Fibroblast of lung (primary cell): ENCODE data around the gene RAPGEF6. TPM values are rescaled to one million over a fixed set of nuclear protein-coding genes. Genes with fewer than 3 reads are reported as not detected.

Source experiments
- DNase-seq, 2 donors: peaks; one replicate each; pipeline versions ENCODE4 v3.0.0 to v3.0.0-alpha.2; 2010; ENCODE audit warnings: low read depth in 2 of 2
- H2AFZ ChIP-seq: 2 replicates; pipeline ENCODE4 v1.5.1; 2012; ENCODE audit warnings: low read length, control low read depth, inconsistent platforms
- H3K27ac ChIP-seq: 2 replicates; pipeline ENCODE4 v1.5.1; 2011; ENCODE audit warnings: low read length, control low read depth; ENCODE audit not compliant: insufficient read depth
- H3K27me3 ChIP-seq: 2 replicates; pipeline ENCODE4 v1.5.1; 2011; ENCODE audit warnings: mild to moderate bottlenecking, low read length; ENCODE audit not compliant: control insufficient read depth, insufficient read depth
- H3K36me3 ChIP-seq: 2 replicates; pipeline ENCODE4 v1.5.1; 2011; ENCODE audit warnings: low read length; ENCODE audit not compliant: control insufficient read depth, insufficient read depth
- H3K4me1 ChIP-seq: 2 replicates; pipeline ENCODE4 v1.5.1; 2011; ENCODE audit warnings: low read length; ENCODE audit not compliant: control insufficient read depth, insufficient read depth; ENCODE audit errors: extremely low read depth
- H3K4me2 ChIP-seq: 2 replicates; pipeline ENCODE4 v1.5.1; 2011; ENCODE audit warnings: low read length, control low read depth; ENCODE audit not compliant: insufficient read depth; ENCODE audit errors: extremely low read depth
- H3K4me3 ChIP-seq, 4 experiments: fragments of 200-600 bp in 1 of 4; sonication (generic) in 1 of 4; replicated peaks in 1 of 4; 2 replicates each; pipeline ENCODE4 v1.5.1; 2011 to 2016; ENCODE audit warnings: low read length in 4 of 4, low read depth in 3 of 4, mild to moderate bottlenecking in 3 of 4, control low read depth in 2 of 4, inconsistent platforms in 1 of 4, mixed read lengths in 1 of 4; ENCODE audit not compliant: insufficient read depth in 1 of 4; ENCODE audit errors: control extremely low read depth in 1 of 4
- H3K79me2 ChIP-seq: 2 replicates; pipeline ENCODE4 v1.5.1; 2012; ENCODE audit warnings: mild to moderate bottlenecking, low read length, inconsistent platforms; ENCODE audit not compliant: control insufficient read depth, insufficient read depth
- H3K9ac ChIP-seq: 2 replicates; pipeline ENCODE4 v1.5.1; 2011; ENCODE audit warnings: mild to moderate bottlenecking, low read length, control low read depth; ENCODE audit not compliant: insufficient read depth
- H3K9me3 ChIP-seq: 2 replicates; pipeline ENCODE4 v1.5.1; 2012; ENCODE audit warnings: low read depth, low read length; ENCODE audit not compliant: control insufficient read depth, insufficient read depth
- H4K20me1 ChIP-seq: 2 replicates; pipeline ENCODE4 v1.5.1; 2011; ENCODE audit warnings: low read length; ENCODE audit not compliant: control insufficient read depth, insufficient read depth; ENCODE audit errors: extremely low read depth
- CTCF ChIP-seq, 2 donors: IDR thresholded peaks in 1 of 2; conservative IDR thresholded peaks in 1 of 2; 1 replicate in 1 of 2; 2 replicates in 1 of 2; pipeline ENCODE4 v1.5.1; 2011 to 2012; ENCODE audit warnings: low read length in 2 of 2, control low read depth in 1 of 2, inconsistent platforms in 1 of 2, low read depth in 1 of 2, mild to moderate bottlenecking in 1 of 2
- EZH2 ChIP-seq: IDR thresholded peaks from 2 replicates; pipeline ENCODE4 v1.5.1; 2012; ENCODE audit warnings: low read length, control low read depth, mild to moderate bottlenecking; ENCODE audit errors: missing control alignments
- polyA plus RNA-seq, 2 donors: library from polyadenylated mRNA; depleted of rRNA in 1 of 2; stranded (reverse) in 1 of 2; unstranded in 1 of 2; fragments of >200 nt; gene quantifications; 2 replicates each; pipeline ENCODE4 v1.2.1, GENCODE V29; 2011 to 2012; ENCODE audit warnings: missing spikeins in 1 of 2
- total RNA-seq: library from RNA; depleted of rRNA; stranded (reverse); fragments of >200 nt; gene quantifications from 2 replicates; pipeline ENCODE4 v1.2.1, GENCODE V29; 2014

Gene RAPGEF6
- total and polyA plus RNA-seq, 2 donors (not counting 1 experiment from before 2014, with no cell fraction given): 10.2 to 35.7 TPM

GRCh38 chr5:131406975-131407638 is 227.9 kb downstream of the RAPGEF6 start:
- no peak overlapping the region for H3K4me3 ChIP-seq
- TF ChIP-seq EZH2 (no peak), CTCF (conservative IDR thresholded peaks at IDR 0.05 in 1 of 2, IDR thresholded peaks at IDR 0.05 in 1 of 2; ENCODE audit: low read depth in 1 of 2, low read length in 2 of 2) (no peak)

GRCh38 chr5:131406076-131406475 is 229.0 kb downstream of the RAPGEF6 start:
- H3K4me3 ChIP-seq: no peak overlapping the region
- no peak for TF ChIP-seq CTCF (conservative IDR thresholded peaks at IDR 0.05 in 1 of 2, IDR thresholded peaks at IDR 0.05 in 1 of 2; ENCODE audit: low read depth in 1 of 2, low read length in 2 of 2)
- no peak for TF ChIP-seq EZH2
- H3K9ac ChIP-seq: no peak overlapping the region
- H3K27ac ChIP-seq: no peak overlapping the region
- no peak for DNase-seq
- H3K4me2 ChIP-seq: no peak overlapping the region
- no peaks in the 10 kb centered on the region for H3K36me3 ChIP-seq
- no peaks in the 10 kb centered on the region for H4K20me1 ChIP-seq
- no peak overlapping the region for H2AFZ ChIP-seq
- no peaks in the 10 kb centered on the region for H3K79me2 ChIP-seq
- no peaks in the 10 kb centered on the region for H3K4me1 ChIP-seq
- no peaks in the 10 kb centered on the region for H3K27me3 ChIP-seq
- no peaks in the 10 kb centered on the region for H3K9me3 ChIP-seq

More at GRCh38 chr5:131406975-131407638, 227.9 kb downstream of the RAPGEF6 start:
- no peak overlapping the region for H3K27ac ChIP-seq
- no peaks in the 10 kb centered on the region for H3K27me3 ChIP-seq
- no peak overlapping the region for H2AFZ ChIP-seq
- no peaks in the 10 kb centered on the region for H3K9me3 ChIP-seq
- no peak overlapping the region for H3K9ac ChIP-seq
- no peaks in the 10 kb centered on the region for H4K20me1 ChIP-seq
- no peaks in the 10 kb centered on the region for H3K4me1 ChIP-seq
- no peak for DNase-seq
- no peak overlapping the region for H3K4me2 ChIP-seq
- no peaks in the 10 kb centered on the region for H3K79me2 ChIP-seq
- no peaks in the 10 kb centered on the region for H3K36me3 ChIP-seq

- H3K27me3 ChIP-seq: no peaks in the 10 kb centered on the region
- H3K4me3 ChIP-seq: no peak overlapping the region
- H3K4me1 ChIP-seq: no peaks in the 10 kb centered on the region
- no peak overlapping the region for H3K9ac ChIP-seq
- H2AFZ ChIP-seq: no peak overlapping the region
- no peak for DNase-seq
- H3K36me3 ChIP-seq: no peaks in the 10 kb centered on the region
- no peak for TF ChIP-seq CTCF (conservative IDR thresholded peaks at IDR 0.05 in 1 of 2, IDR thresholded peaks at IDR 0.05 in 1 of 2; ENCODE audit: low read depth in 1 of 2, low read length in 2 of 2)
- no peak for TF ChIP-seq EZH2
- no peak overlapping the region for H3K27ac ChIP-seq
- no peaks in the 10 kb centered on the region for H3K79me2 ChIP-seq
- no peak overlapping the region for H3K4me2 ChIP-seq
- no peaks in the 10 kb centered on the region for H4K20me1 ChIP-seq
- H3K9me3 ChIP-seq: no peaks in the 10 kb centered on the region
Measured at GRCh38 chr5:131405674-131406073, 229.4 kb downstream of the RAPGEF6 start.
